Mammary epithelial cell (primary cell): Measurements from ENCODE around the gene BOC.

Experiments used
- CTCF ChIP-seq, 2 donors: IDR thresholded peaks in 1 of 2; conservative IDR thresholded peaks in 1 of 2; 2 replicates each; pipeline ENCODE4 v1.5.1; 2011 to 2012; ENCODE audit warnings: inconsistent platforms in 2 of 2, low read length in 2 of 2, mild to moderate bottlenecking in 2 of 2, control low read depth in 1 of 2, low read depth in 1 of 2; ENCODE audit not compliant: insufficient read depth in 1 of 2; ENCODE audit errors: extremely low read depth in 1 of 2
- EZH2 ChIP-seq: IDR thresholded peaks from 2 replicates; pipeline ENCODE4 v1.6.1; 2012; ENCODE audit warnings: low read length, inconsistent platforms, borderline replicate concordance

GRCh38 chr3:113174304-113174703 is 37.1 kb upstream of the BOC start:
- TF ChIP-seq EZH2 = no peak
- TF ChIP-seq CTCF (conservative IDR thresholded peaks at IDR 0.05 in 1 of 2, IDR thresholded peaks at IDR 0.05 in 1 of 2; ENCODE audit: extremely low read depth in 1 of 2, insufficient read depth in 1 of 2, low read depth in 1 of 2, low read length in 2 of 2) = no peak
